Trophoblast cell (in vitro differentiated cells and primary cell): Measurements from ENCODE around the gene PDE4D.

ENCODE experiments used
- DNase-seq, 2 donors: peaks; one replicate each; pipeline ENCODE4 v3.0.0-alpha.2; 2016
- H2AFZ ChIP-seq: 2 replicates; pipeline ENCODE4 v1.6.1; 2013; ENCODE audit warnings: low read length, moderate library complexity, mild to moderate bottlenecking; ENCODE audit not compliant: insufficient read depth, poor library complexity
- H2AK5ac ChIP-seq: 2 replicates; pipeline ENCODE4 v1.6.1; 2013; ENCODE audit warnings: mild to moderate bottlenecking, low read length
- H2BK120ac ChIP-seq: 2 replicates; pipeline ENCODE4 v1.6.1; 2013; ENCODE audit warnings: low read length, mild to moderate bottlenecking, moderate library complexity; ENCODE audit not compliant: insufficient read depth, poor library complexity
- H2BK12ac ChIP-seq: 2 replicates; pipeline ENCODE4 v1.6.1; 2013; ENCODE audit warnings: mild to moderate bottlenecking, low read length, moderate library complexity
- H2BK5ac ChIP-seq: 2 replicates; pipeline ENCODE4 v1.6.1; 2013; ENCODE audit warnings: low read length, low read depth, moderate library complexity, mild to moderate bottlenecking; ENCODE audit not compliant: poor library complexity
- H3K14ac ChIP-seq: 2 replicates; pipeline ENCODE4 v1.6.1; 2013; ENCODE audit warnings: mild to moderate bottlenecking, low read length
- H3K18ac ChIP-seq: 2 replicates; pipeline ENCODE4 v1.6.1; 2013; ENCODE audit warnings: mild to moderate bottlenecking, low read length
- H3K23ac ChIP-seq: 2 replicates; pipeline ENCODE4 v1.6.1; 2013; ENCODE audit warnings: low read length
- H3K27ac ChIP-seq: 2 replicates; pipeline ENCODE4 v1.5.1; 2013; ENCODE audit warnings: low read depth, mild to moderate bottlenecking, inconsistent platforms, low read length, moderate library complexity
- H3K27me3 ChIP-seq: 2 replicates; pipeline ENCODE4 v1.6.1; 2013; ENCODE audit warnings: inconsistent platforms, mild to moderate bottlenecking, low read length, moderate library complexity; ENCODE audit not compliant: insufficient read depth
- H3K36me3 ChIP-seq, 2 experiments: 1 replicate in 1 of 2; 2 replicates in 1 of 2; pipeline ENCODE4 v1.6.1; 2013; ENCODE audit warnings: low read length in 2 of 2, mild to moderate bottlenecking in 2 of 2, moderate library complexity in 1 of 2; ENCODE audit not compliant: insufficient read depth in 2 of 2, control insufficient read depth in 1 of 2
- H3K4ac ChIP-seq: 2 replicates; pipeline ENCODE4 v1.6.1; 2013; ENCODE audit warnings: low read depth, mild to moderate bottlenecking, low read length, moderate library complexity
- H3K4me1 ChIP-seq, 2 experiments: 1 replicate in 1 of 2; 2 replicates in 1 of 2; pipeline ENCODE4 v1.6.1; 2013; ENCODE audit warnings: low read length in 2 of 2, mild to moderate bottlenecking in 2 of 2, moderate library complexity in 1 of 2; ENCODE audit not compliant: insufficient read depth in 2 of 2, control insufficient read depth in 1 of 2
- H3K4me2 ChIP-seq: 2 replicates; pipeline ENCODE4 v1.6.1; 2013; ENCODE audit warnings: inconsistent platforms, mild to moderate bottlenecking, low read length, moderate library complexity
- H3K4me3 ChIP-seq: 2 replicates; pipeline ENCODE4 v1.5.1; 2013; ENCODE audit warnings: mild to moderate bottlenecking, low read depth, low read length, inconsistent platforms
- H3K79me1 ChIP-seq: one replicate; pipeline ENCODE4 v1.6.1; 2013; ENCODE audit warnings: low read length
- H3K79me2 ChIP-seq: 2 replicates; pipeline ENCODE4 v1.6.1; 2013; ENCODE audit warnings: low read length, mild to moderate bottlenecking; ENCODE audit not compliant: control insufficient read depth, insufficient read depth, poor library complexity
- H3K9ac ChIP-seq: 2 replicates; pipeline ENCODE4 v1.6.1; 2013; ENCODE audit warnings: mild to moderate bottlenecking, low read length
- H3K9me3 ChIP-seq: 2 replicates; pipeline ENCODE4 v1.6.1; 2013; ENCODE audit warnings: low read depth, mild to moderate bottlenecking, control low read depth, inconsistent platforms, low read length; ENCODE audit not compliant: insufficient read depth
- H4K12ac ChIP-seq: 2 replicates; pipeline ENCODE4 v1.6.1; 2013; ENCODE audit warnings: low read depth, mild to moderate bottlenecking, low read length, moderate library complexity
- H4K8ac ChIP-seq: 2 replicates; pipeline ENCODE4 v1.6.1; 2013; ENCODE audit warnings: low read depth, mild to moderate bottlenecking, low read length, moderate library complexity
- H4K91ac ChIP-seq: one replicate; pipeline ENCODE4 v1.6.1; 2013; ENCODE audit warnings: low read depth, mild to moderate bottlenecking, low read length, moderate library complexity
- WGBS: extraction: QIAGEN DNeasy Blood & Tissue Kit; methylation state at CpG from one replicate; pipeline ENCODE4 v1.1.7; 2013; ENCODE audit warnings: missing lambda C conversion rate; ENCODE audit not compliant: insufficient read length, insufficient coverage; ENCODE audit errors: extremely low coverage; 5-methylcytosine and 5-hydroxymethylcytosine counted together

PDE4D gene

DNA sequence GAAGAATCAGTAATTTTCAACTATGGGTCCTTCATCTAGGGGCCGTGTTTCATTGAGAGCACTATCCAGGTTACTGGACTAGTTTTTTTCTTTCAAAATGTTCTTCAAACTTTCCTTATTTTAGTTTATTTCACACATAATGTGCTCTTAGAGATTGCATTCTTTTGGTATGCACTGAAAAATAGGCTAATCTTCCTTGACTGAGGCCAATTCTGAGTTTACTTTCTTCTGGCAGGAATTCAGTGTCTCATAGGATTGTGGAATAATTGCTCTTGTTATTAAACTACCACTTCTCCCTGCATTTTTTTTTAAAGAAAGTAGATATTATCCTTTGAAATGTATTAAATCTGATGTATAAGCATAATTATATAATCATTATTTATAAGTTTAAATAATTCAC, 686.1 kb downstream of the PDE4D start:
- Histone ChIP-seq H2BK5ac (no peak overlapping the region), H3K4me1 (no peaks in the 10 kb centered on the region), H3K18ac (no peak overlapping the region), H3K27ac (no peak overlapping the region), H3K36me3 (peaks cover 3 to 4% of the 10 kb centered on the region in 2 experiments), H4K91ac (no peak overlapping the region), H3K4ac (no peak overlapping the region), H3K9me3 (no peaks in the 10 kb centered on the region), H3K9ac (no peak overlapping the region), H3K4me3 (no peak overlapping the region), H3K14ac (no peak overlapping the region), H3K4me2 (no peak overlapping the region), H4K8ac (no peak overlapping the region), H4K12ac (no peak overlapping the region), H2BK120ac (no peak overlapping the region), H2AK5ac (no peak overlapping the region), H3K79me2 (no peaks in the 10 kb centered on the region), H2AFZ (no peak overlapping the region), H3K79me1 (no peaks in the 10 kb centered on the region), H3K23ac (no peak overlapping the region), H2BK12ac (no peak overlapping the region), H3K27me3 (no peaks in the 10 kb centered on the region)
- WGBS, result no CpG with 5 or more reads among the region's 1 CpG
- no peak for DNase-seq

DNA sequence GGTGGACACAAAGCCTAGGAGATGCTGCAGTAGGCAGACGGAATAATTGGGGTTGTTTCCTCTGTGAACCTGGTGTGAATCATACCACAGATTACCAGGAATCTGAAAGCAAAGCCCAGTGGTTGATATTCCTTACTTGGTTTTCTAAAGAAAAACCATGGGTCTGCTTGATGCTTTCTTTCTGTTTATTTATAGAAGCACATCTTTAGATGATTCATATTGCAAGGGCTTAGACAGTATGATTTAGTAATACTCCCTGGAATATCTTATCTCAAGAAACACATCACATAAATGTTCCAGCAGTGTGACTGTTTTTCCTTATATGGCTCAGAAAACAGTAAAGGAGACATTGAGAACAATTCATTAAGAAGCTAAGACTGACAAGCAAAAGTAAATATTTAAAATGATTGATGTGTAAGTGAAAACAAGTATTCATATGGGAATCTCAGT, 687.4 kb downstream of the PDE4D start:
- Histone ChIP-seq H3K9ac (no peak overlapping the region), H3K4me1 (no peaks in the 10 kb centered on the region), H3K27me3 (no peaks in the 10 kb centered on the region), H2BK120ac (no peak overlapping the region), H4K12ac (no peak overlapping the region), H3K4me3 (no peak overlapping the region), H3K79me1 (no peaks in the 10 kb centered on the region), H3K23ac (no peak overlapping the region), H3K4ac (no peak overlapping the region), H3K36me3 (peaks cover 3 to 4% of the 10 kb centered on the region in 2 experiments), H2AK5ac (no peak overlapping the region), H2AFZ (no peak overlapping the region), H3K79me2 (no peaks in the 10 kb centered on the region), H3K4me2 (no peak overlapping the region), H3K27ac (no peak overlapping the region), H3K9me3 (no peaks in the 10 kb centered on the region), H2BK12ac (no peak overlapping the region), H2BK5ac (no peak overlapping the region), H3K18ac (no peak overlapping the region), H3K14ac (no peak overlapping the region), H4K8ac (no peak overlapping the region), H4K91ac (no peak overlapping the region)
- no peak for DNase-seq
- WGBS, result no CpG with 5 or more reads among the region's 1 CpG

DNA sequence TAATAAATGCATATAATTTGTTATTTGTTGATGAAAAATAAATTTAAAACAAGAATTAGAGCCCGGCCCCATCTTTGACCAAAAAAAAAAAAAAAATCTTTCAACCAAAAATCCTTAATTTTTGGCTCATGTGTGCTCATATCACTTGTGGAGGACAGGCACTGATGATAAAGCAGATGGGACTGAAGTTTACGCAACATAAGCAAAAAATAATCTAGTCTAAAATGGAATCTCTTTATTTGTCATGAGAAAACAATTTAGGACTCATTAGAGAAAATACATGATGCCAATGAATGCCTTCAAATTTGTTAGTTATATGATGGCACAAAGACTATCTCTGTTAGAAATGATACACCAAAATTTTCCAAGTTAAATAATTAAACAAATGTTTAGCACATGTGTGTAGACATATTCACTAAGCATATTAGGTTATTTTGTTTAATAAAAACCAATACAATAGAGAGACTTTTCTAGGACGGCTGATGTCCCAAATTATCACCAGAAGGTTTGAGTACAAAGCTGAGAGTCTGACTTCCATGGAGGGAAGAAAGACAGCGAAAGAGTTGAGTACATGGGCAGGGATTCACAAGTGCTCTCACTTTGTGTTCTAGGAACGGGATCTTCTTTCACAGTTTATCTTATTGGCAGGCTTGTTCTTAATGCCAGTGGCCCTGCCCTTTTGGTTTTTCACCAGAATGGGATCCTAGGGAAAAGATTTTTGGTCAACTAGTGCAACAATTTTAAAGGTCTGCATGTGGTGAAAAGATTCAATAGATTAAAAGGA, 689.2 kb downstream of the PDE4D start:
- Histone ChIP-seq H3K18ac (no peak overlapping the region), H3K9ac (no peak overlapping the region), H3K4me2 (no peak overlapping the region)

DNA sequence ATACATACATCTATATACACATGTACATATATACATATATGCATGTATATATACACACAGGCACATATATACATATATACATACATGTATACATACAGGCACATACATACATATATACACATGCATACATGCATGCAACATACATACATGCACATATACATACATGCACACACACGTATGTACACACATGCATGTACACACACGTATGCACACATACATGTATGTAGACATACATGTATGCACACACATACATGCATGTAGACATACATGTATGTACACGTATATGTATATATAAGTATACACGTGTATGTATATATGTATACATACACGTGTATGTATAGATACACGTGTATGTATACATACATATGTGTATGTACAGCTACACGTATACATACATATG, 693.7 kb downstream of the PDE4D start:
- H3K18ac ChIP-seq, result no peak overlapping the region
- H3K27me3 ChIP-seq, result no peaks in the 10 kb centered on the region
- no peak overlapping the region for H3K4ac ChIP-seq
- H4K12ac ChIP-seq, result no peak overlapping the region
- DNase-seq, result no peak
- H4K91ac ChIP-seq, result no peak overlapping the region
- no peak overlapping the region for H2AFZ ChIP-seq
- H3K27ac ChIP-seq, result no peak overlapping the region
- H3K23ac ChIP-seq, result no peak overlapping the region
- H3K9me3 ChIP-seq, result no peaks in the 10 kb centered on the region
- H3K4me2 ChIP-seq, result no peak overlapping the region
- no peaks in the 10 kb centered on the region for H3K79me1 ChIP-seq
- H3K4me1 ChIP-seq, result no peaks in the 10 kb centered on the region
- H2BK5ac ChIP-seq, result no peak overlapping the region
- H3K79me2 ChIP-seq, result no peaks in the 10 kb centered on the region
- no peak overlapping the region for H4K8ac ChIP-seq
- no peak overlapping the region for H2BK12ac ChIP-seq
- H3K36me3 ChIP-seq, result peaks cover 0 to 3% of the 10 kb centered on the region in 2 experiments
- no CpG with 5 or more reads among the region's 7 CpGs for WGBS
- no peak overlapping the region for H3K9ac ChIP-seq
- no peak overlapping the region for H3K4me3 ChIP-seq
- H2AK5ac ChIP-seq, result no peak overlapping the region
- H2BK120ac ChIP-seq, result no peak overlapping the region
- H3K14ac ChIP-seq, result no peak overlapping the region

More for the DNA sequence above, 689.2 kb downstream of the PDE4D start:
- no peak overlapping the region for H3K14ac ChIP-seq
- no peaks in the 10 kb centered on the region for H3K27me3 ChIP-seq
- H2BK5ac ChIP-seq, result no peak overlapping the region
- H4K8ac ChIP-seq, result no peak overlapping the region
- no CpG with 5 or more reads among the region's 5 CpGs for WGBS
- no peak overlapping the region for H3K4me3 ChIP-seq
- H3K4ac ChIP-seq, result no peak overlapping the region
- no peak overlapping the region for H4K12ac ChIP-seq
- H2BK12ac ChIP-seq, result no peak overlapping the region
- H2AFZ ChIP-seq, result no peak overlapping the region
- peaks cover 1 to 3% of the 10 kb centered on the region in 2 experiments for H3K36me3 ChIP-seq
- H3K79me2 ChIP-seq, result no peaks in the 10 kb centered on the region
- no peak overlapping the region for H3K23ac ChIP-seq
- H2AK5ac ChIP-seq, result no peak overlapping the region
- no peak overlapping the region for H2BK120ac ChIP-seq
- no peak for DNase-seq
- no peaks in the 10 kb centered on the region for H3K79me1 ChIP-seq
- no peaks in the 10 kb centered on the region for H3K9me3 ChIP-seq
- H4K91ac ChIP-seq, result no peak overlapping the region
- H3K27ac ChIP-seq, result no peak overlapping the region
- H3K4me1 ChIP-seq, result no peaks in the 10 kb centered on the region
